Frontal cortex (tissue), 4 donors: ENCODE data around the gene PEMT. TPM values are rescaled to one million over a fixed set of nuclear protein-coding genes. Genes with fewer than 3 reads are reported as not detected.

Experiments used
- DNase-seq, 2 donors: peaks; one replicate each; pipeline ENCODE4 v3.0.0; 2012; ENCODE audit warnings: low spot score in 2 of 2
- FAIRE-seq: peaks from 2 replicates; lab custom pipeline; 2012; peaks lifted over from hg19 to GRCh38; lab: Jason Lieb, UNC
- total RNA-seq: library from RNA; depleted of rRNA; stranded (reverse); fragments of >200 nt; gene quantifications from one replicate; pipeline ENCODE4 v1.2.3, GENCODE V29; 2014
- donor health status: control.
- donor health status: control.
- donor health status: control.

Gene PEMT
- total RNA-seq, 1 donor from 2014 or later = 17.1 TPM

DNA sequence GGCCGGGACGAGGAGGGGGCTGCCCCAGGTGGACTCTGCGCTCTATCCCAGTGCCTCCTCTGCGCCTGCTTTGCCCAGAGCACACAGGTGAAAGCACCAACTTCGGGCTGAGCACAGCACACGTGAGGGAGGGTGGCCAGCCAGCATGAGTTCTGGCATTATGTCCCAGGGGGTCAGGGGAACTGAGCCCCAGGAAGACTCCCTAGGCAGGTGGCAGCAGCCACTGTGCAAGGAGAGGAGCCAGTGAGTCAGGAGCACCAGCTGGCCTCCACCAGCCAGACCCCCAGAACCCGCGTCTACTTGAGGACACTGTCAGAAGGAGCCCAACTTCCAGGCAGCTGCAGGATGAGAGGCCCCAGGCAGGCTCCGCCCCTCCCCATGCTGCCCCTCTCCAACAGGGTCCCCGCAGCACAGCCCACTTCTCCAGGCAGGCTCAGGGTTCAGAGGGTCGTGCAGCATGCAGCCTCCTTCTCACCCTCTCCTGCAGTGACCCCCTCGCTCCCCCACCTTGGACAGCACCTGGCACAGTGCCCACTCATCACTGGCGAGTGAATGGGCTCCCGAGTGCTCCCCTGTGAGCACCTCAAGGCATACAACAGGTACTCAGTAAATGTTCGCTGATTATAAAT, 51.1 kb downstream of the PEMT start:
- FAIRE-seq (no peak), DNase-seq (no peak)

DNA sequence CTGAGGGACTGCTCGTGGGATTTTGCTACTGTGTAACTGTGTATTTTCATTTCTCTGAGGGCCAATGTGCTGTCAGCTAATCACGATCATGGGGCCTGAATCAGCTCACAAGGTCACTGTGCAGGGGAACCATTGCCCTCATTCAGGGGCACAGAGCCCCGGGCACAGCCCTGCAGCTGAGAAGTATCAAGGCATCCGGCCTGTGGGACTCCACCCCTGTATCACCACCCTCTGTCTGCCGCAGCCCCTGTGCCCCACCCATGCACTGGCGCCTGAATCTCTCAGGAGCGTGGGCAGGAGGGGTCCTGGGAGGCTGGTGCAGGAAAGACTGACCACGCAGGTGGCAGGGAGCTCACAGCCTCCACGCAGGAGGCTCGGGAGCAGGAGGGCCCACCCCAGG, 51.9 kb downstream of the PEMT start:
- FAIRE-seq = no peak

DNA sequence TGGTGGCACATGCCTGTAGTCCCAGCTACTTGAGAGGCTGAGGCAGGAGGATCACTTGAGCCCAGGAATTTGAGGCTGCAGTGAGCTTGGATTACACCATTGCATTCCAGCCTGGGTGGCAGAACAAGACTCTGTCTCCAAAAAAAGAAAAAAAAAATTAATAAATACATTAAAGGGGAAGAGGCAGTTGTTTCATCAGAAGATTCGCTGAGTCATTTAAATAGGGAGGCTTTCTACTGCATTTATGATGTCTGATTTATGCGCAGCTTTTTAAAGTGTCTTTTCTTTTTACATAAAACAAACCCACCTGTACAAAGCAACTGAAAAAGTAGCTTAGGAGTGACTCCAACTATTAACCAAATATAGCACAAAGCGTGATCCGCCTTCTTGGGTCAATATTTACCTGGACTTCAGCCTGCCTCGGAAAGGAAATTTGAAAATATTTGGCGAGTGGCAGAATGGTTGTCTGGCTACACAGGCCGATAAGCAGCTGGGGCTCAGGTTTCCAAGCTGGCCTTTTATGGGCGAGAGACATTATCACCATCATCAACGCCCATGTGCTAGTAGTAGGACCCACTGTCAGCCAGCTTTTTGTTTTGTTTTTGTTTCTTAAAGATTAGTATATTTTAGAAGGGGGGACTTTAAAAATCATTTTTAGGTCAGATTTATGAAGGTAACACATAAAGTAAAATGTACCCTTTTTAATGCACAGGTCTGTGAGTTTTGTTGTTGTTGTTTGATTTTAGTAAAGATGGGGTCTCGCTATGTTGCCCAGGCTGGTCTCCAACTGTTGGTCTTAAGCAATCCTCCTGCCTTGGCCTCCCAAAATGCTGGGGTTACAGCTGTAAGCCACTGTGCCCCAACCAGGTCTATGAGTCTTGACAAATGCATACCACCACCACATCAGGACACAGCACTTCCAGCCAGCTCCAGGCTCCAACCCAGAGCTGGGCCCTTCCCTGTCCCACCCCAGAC, 52.8 kb downstream of the PEMT start:
- FAIRE-seq (no peak), DNase-seq (no peak)

More for the DNA sequence above, 51.9 kb downstream of the PEMT start:
- DNase-seq = no peak

DNA sequence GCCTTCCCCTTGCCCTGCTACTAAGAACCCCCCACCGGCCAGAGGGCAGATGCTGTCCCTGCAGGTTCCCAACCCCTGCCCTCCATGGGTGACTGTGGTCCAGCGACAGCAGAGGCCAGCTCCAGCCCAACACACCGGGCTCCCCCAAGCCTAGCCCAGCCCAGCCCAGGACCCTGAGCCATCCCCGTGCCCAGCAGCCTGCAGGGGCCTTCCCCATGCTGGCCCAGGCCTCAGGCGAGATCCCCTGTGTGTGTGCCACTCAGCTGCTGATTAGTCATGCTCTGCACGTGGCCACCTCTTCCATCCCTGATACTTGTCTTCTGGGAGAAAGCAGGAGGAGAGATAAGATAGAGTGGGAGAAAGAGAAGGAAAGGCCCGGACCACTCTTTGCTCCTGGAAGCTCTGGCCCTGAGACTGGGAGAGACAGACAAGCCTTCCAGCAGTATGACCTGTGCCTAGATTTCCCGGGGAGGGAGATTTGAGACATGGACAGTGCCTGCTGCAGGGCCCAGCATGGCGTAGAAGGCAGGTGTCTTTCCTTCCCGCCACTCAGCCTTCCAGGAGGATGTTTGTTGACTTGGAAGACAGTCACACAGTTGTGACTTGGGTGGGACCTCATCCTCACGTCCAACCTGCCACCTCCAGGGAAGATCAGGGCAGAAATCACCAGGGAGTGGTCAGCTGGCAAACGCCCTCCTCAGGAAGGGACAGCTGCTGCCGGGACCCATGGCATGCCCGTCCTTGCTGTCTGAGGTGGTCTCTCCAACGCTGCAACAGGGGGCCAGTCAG, 54.0 kb downstream of the PEMT start:
- FAIRE-seq (no peak), DNase-seq (no peak)

DNA sequence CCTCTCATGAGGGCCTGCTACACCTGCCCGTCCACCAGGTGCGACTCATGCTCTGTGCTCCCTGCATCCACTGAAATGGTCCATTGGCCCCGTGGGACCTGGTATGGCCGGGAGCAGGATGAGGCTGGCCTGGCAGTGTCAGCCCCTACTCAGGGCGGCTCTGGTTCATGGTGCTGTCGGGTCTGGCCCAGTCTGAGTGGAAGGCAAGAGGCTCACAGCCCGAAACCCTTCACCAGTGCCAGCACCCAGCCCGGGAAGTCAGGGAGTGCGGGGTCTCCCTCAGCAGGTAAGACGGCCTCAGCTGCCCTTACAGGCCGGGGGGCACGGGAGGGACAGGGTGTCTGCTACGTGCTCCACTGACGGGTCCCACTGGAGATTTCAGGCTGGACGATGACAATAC, 54.8 kb downstream of the PEMT start:
- FAIRE-seq (no peak), DNase-seq (no peak)

DNA sequence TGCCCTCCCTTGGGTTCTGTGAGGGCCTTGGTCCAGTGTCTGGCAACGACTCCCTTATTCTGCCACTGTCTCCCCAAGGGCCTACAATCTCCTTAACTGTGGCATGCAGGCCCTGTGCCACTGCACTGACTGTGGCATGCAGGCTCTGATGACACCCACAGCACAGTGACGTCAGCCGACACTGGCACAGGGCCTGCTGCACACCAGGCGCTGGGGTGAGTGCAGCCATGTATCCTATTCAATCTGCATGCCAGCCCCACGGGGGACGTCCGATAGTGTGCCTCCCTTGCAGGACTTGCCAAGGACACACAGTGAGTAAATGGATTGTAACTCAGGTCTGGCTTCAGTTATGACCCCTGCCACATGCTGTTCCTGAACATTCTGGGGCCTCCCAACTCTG, 55.6 kb downstream of the PEMT start:
- DNase-seq (peak; percentile 45 to 81), FAIRE-seq (no peak)

DNA sequence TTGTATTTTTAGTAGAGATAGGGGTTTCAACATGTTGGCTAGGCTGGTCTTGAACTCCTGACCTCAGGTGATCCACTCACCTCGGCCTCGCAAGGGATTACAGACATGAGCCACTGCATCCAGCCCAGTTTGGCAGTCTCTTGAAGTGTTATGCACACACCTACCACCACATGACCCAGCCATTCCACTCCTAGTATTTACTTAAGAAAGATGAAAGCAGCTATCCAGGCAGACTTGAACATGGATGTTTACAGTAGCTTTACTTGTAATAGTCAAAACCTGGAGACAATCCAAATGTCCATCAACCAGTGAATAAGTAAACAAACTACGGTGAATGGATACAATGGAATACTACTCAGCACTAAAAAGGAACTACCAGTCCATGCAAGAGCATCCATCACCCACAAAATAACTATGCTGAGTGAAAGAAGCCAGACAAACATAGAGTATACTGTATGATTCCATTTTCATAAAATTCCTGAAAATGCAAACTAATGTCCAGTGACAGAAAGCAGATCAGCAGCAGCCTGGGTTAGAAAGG, 57.5 kb downstream of the PEMT start:
- DNase-seq (no peak), FAIRE-seq (no peak)

DNA sequence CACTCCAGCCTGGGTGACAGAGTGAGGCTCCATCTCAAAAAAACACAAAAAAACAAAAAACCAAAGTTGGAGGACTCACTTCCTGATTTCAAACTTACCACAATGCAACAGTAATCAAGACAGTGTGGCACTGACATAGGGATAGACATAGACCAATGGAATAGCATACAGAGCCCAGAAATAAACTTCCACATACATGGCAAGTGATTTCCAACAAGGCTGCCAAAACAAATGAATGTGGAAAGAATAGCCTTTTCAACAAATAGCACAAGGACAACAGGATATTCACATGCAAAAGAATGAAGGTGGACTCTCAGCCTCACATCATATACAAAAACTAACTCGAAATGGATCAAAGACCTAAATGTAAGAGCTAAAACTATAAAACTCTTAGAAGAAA, 58.5 kb downstream of the PEMT start:
- FAIRE-seq = no peak
- DNase-seq = no peak

DNA sequence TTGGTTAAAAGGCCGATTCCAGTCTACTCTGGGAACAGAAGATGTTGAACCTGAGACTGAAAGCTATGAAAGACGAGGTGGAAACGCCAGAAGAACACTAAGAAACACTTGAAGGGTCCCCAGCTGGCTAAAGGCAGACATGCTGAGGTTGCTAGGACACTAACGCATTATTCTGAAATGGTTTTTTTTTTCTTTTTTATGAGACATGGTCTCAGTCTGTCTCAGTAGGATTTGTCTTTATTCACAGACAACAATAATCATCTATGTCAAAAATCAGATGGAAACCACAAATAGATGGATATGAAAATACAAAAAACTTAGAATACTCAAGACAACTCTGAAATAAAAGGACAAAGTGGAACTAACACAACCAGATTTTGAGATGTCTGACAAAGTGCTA, 60.4 kb downstream of the PEMT start:
- FAIRE-seq (no peak), DNase-seq (no peak)

DNA sequence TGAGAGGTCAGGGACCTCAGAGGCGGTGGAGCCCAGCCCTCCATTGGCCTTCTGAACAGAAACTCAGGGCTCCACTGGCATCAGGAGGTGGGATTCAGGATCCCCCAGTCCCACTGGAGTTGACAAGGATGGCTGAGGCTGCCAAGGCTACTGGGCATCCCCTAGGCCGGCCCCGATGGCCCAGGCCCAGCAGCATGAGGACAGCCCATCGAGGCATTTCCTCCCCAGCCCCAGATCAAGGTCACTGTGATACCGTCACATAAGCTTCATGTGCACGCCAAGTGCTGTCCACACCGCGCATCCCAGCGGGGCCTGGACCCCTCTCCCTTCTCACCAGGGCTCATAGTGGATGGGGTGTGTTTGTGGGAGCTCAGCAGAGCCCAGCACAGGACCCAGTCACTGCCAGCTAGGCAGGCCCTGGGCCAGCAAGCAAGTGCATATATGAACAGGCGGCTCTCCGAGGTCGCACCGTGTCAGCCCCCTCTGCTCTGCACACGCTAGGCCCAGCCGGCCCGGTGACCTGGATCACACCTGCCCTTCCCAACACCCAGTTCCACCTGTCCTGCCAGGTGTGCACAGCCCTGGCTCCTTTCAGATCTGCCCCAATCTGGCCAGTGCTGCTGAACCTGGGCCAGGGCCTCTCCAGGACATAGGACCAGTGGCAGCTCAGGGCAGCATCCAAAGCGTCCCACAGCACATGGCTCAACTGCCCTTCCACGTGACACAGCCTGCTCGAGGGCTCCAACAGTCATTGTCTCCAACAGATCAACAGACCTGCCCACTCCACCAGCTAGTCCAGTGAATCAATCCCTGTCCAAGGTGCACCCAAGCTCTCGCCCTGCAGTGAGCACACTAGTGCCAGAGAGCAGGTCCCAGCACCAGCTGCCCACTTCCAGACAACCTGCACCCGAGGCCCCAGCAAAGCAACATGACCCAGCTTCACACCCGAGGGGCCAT, 62.5 kb downstream of the PEMT start:
- FAIRE-seq (no peak), DNase-seq (no peak)

DNA sequence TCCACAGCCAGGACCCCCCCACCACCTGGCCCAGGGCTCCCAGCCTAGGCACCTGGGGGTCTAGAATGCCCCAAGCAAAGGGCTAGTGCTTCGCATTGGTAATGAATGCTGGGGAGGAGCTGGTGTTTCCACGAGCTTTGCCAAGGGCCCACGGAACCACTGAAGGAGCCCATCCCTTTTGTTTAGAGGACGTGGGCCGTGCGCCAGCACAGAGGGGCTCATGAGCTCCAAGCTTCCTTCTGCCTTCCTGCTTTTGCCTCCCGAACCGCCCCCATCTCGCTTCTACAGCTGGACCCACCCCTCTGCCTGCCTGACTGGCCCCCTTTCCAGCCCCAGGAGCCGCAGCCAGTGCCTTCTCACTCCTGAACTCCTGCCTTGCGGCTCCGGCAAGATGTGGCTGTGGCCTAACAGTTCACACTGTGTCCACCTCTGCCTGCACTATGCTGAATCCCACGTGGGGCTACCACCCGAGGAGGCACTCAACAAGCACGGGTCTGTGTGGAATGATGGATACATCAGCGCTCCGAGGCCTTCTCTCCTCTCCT, 63.5 kb downstream of the PEMT start:
- FAIRE-seq = no peak
- DNase-seq = no peak

DNA sequence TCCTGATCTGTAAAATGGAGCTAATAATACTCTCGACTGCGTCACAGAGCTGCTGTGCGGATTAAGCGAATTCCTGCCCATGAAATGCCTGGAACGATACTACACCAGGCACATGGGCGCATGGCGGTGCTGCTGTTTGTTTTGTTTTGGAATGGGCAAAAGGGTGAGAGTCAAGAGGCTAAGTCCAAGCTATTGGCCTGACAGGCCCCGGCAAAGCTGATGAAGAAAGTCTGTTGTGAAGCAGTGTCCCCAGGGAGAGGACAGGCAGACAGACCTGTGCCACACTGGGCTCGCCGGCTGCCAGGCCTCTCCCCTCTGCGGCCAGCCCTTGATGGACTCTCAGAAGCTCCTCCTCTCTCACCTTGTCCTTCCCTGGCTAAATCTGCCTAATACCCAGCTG, 64.0 kb downstream of the PEMT start:
- DNase-seq = no peak
- no peak for FAIRE-seq

DNA sequence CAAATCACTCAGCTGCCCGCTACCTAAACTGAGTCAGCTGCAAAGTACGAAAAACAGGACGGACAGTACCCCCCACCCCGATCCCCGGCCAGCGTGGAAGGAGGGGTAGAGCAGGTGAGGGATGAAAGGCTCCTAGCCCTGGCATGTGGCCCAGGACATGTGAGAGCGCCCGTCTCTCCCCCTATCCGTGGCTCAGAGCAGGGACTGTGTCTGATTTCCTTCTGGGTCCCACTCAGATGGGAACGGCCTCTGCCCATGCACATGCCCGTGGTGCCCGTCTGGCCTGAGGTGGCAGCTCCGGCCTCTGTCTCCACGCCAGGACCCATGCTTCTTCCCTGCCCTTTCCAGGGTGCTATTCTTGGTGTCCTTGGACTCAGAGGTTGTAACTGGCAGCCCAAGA, 65.1 kb downstream of the PEMT start:
- DNase-seq (no peak), FAIRE-seq (no peak)

DNA sequence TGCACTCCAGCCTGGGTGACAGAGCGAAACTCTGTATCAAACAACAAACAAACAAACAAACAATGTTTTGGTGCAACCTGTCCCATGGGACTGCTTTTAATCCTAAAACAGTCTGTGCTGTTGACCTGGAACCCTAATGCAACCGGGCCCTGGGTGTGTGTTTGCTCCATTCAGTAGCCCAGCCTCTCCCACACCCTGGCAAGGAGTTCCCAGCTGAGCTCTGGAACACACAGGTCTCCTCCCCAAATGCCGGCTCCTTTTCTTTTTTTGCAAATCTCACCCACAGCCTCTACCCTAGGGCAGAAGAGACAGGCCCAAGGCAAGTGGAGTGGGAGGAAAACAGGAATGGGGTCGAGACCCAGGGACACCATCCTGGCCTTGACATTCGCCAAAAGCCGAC, 65.6 kb downstream of the PEMT start:
- DNase-seq = no peak
- no peak for FAIRE-seq

DNA sequence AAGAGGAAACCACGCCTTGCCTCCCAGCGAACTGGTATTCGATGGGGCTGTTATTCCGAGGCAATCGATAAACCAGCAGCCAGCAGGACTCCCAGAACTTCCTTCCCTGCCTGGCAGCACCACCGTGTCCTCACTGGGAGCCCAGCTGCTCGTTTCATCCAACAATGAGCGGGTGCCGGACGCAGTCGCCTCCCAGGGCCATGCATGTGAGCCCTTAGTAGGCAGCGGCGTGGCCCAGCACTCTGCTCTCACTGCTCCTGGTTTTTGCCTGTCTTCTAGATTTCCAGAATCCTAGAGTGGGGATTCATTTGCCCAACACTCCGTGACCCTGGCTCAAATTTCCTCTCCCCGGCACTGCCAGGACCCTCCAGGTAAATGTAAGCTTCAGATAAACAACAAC, 66.2 kb downstream of the PEMT start:
- FAIRE-seq = no peak
- no peak for DNase-seq

DNA sequence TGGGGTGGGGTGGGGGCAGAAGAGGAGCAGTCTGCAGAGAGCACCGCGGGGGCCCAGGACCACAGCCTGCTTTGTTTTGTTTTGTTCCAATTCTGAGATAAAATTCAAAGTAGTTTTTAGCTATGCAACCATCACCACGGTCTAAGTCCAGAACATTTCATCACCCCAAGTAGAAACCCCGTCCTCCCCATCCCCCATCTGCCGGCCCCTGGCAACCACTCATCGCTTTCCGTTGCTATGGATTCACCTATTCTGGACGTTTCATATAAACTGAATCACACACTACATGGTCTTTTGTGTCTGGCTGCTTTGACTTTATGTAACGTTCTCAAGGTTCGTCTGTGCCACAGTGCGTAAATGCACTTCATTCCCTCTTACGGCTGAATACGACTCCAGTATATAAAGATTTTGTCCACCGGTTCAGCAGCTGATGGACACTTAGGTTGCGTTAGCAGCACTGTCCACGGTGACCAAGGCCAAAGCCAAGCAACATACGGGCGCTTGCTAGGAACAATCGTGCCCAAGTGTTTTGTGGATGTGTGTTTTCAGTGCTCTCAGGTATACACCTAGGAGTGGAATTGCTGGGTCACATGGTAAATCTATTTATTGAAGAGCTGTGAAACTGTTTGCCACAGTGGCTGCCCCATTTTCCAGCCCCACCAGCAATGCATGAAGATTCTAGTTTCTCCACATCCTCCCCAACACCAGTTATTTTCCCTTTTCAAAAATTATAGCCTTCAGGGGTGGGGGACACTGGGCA, 67.6 kb downstream of the PEMT start:
- DNase-seq (no peak), FAIRE-seq (no peak)

DNA sequence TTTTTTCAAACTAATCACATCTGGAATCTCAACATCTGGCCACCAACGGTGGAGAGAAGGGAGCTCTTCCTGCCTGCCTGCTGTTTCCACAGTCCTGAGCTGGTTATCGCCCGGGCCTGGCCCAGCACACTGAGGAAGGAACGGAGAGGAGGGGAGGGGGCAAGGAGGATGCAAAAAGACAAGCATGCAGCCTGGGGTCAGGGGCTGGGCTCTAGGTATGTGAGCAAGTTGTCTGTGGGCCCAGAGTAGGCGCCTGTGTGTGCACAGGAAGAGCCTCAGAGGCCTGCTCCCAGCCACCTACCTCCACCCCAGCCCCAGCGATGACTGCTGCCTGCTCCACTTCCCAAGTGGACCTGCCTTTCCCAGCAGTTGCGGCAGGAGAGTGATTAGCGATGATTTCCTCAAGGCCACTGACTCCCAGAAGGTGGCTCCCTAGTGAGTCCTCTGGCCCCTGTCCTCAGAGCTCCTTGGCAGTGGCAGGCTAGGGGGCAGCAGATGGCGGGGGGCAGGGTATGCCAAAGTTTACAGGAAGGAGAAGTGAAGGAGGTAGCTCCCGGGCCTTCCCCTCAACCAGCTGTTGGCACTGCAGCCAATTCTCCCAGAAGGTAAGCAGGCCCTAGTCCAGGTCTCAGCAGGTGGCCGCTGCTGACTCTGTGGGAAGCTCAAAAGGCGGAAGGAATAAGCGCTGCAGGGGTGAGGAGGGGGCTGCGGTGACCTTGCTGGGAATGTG, 68.3 kb downstream of the PEMT start:
- no peak for DNase-seq
- no peak for FAIRE-seq
